B cell (primary cell): Measurements from ENCODE around the gene GDF7.

Experiments
- EZH2 ChIP-seq: IDR thresholded peaks from 2 replicates; pipeline ENCODE4 v1.6.1; 2012; ENCODE audit warnings: borderline replicate concordance, low read depth, mild to moderate bottlenecking, moderate library complexity, low read length; ENCODE audit not compliant: insufficient read depth, poor library complexity, severe bottlenecking
- TF ChIP-seq, protein P1 (sequence below): fragments of 200-600 bp; IDR thresholded peaks from one replicate; pipeline ENCODE4 v1.8.0; 2022; ENCODE audit warnings: antibody characterized with exemption, mild to moderate bottlenecking

- TF ChIP-seq, protein P1, sequence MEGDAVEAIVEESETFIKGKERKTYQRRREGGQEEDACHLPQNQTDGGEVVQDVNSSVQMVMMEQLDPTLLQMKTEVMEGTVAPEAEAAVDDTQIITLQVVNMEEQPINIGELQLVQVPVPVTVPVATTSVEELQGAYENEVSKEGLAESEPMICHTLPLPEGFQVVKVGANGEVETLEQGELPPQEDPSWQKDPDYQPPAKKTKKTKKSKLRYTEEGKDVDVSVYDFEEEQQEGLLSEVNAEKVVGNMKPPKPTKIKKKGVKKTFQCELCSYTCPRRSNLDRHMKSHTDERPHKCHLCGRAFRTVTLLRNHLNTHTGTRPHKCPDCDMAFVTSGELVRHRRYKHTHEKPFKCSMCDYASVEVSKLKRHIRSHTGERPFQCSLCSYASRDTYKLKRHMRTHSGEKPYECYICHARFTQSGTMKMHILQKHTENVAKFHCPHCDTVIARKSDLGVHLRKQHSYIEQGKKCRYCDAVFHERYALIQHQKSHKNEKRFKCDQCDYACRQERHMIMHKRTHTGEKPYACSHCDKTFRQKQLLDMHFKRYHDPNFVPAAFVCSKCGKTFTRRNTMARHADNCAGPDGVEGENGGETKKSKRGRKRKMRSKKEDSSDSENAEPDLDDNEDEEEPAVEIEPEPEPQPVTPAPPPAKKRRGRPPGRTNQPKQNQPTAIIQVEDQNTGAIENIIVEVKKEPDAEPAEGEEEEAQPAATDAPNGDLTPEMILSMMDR: no peak
- no peak for TF ChIP-seq EZH2
These were observed 41.2 kb upstream of the GDF7 start for GRCh38 chr2:20625491-20626391.
